Activated B cell treated with CpG ODN at 0.5 μM for 24 hours (primary cell): Measurements from ENCODE around the gene CDCP2. TPM values are rescaled to one million over a fixed set of nuclear protein-coding genes. Genes with fewer than 3 reads are reported as not detected.

Experiments
- ATAC-seq: fragments of 200-7000 bp; cut with Tn5 transposase; one replicate; pipeline ENCODE4 v1.10.0; 2021; ENCODE audit warnings: low read depth, mild to moderate bottlenecking, moderate library complexity
- CTCF ChIA-PET: fragments of 350-600 bp; sonication (Branson Sonifier 250); formaldehyde crosslinking; loops from one replicate; lab custom pipeline; 2021; ENCODE audit warnings: antibody characterized with exemption; lab: Charles Lee
- POLR2A ChIA-PET: fragments of 350-600 bp; sonication (Branson Sonifier 250); formaldehyde crosslinking; loops from one replicate; lab custom pipeline; 2021; ENCODE audit warnings: antibody characterized with exemption; lab: Charles Lee
- DNase-seq: peaks from one replicate; pipeline ENCODE4 v3.0.0; 2022
- H3K27ac Mint-ChIP-seq: one replicate; pipeline ENCODE4 v1.8.0; 2020; ENCODE audit warnings: mixed read lengths
- H3K27me3 Mint-ChIP-seq: one replicate; pipeline ENCODE4 v1.8.0; 2021; ENCODE audit warnings: mixed read lengths
- H3K36me3 Mint-ChIP-seq: one replicate; pipeline ENCODE4 v1.8.0; 2021; ENCODE audit warnings: low read depth, mixed read lengths
- H3K4me1 Mint-ChIP-seq: one replicate; pipeline ENCODE4 v1.8.0; 2021; ENCODE audit warnings: mixed read lengths
- H3K4me3 Mint-ChIP-seq: one replicate; pipeline ENCODE4 v1.8.0; 2020; ENCODE audit warnings: mild to moderate bottlenecking, mixed read lengths
- H3K9me3 Mint-ChIP-seq: one replicate; pipeline ENCODE4 v1.8.0; 2020; ENCODE audit warnings: mixed read lengths
- CTCF ChIP-seq: fragments of 200-600 bp; IDR thresholded peaks from one replicate; pipeline ENCODE4 v1.8.0; 2022; ENCODE audit warnings: antibody characterized with exemption, mild to moderate bottlenecking
- intact Hi-C: fragments of 100-400 bp; cut with micrococcal nuclease; formaldehyde crosslinking; loops from one replicate; pipeline ENCODE4 v1.15.1; 2024
- total RNA-seq: library from RNA; stranded (reverse); gene quantifications from 2 replicates; pipeline ENCODE4 v1.2.3, GENCODE V29; 2022

CDCP2 gene
- total RNA-seq, 1 donor from 2014 or later, result not detected

DNA sequence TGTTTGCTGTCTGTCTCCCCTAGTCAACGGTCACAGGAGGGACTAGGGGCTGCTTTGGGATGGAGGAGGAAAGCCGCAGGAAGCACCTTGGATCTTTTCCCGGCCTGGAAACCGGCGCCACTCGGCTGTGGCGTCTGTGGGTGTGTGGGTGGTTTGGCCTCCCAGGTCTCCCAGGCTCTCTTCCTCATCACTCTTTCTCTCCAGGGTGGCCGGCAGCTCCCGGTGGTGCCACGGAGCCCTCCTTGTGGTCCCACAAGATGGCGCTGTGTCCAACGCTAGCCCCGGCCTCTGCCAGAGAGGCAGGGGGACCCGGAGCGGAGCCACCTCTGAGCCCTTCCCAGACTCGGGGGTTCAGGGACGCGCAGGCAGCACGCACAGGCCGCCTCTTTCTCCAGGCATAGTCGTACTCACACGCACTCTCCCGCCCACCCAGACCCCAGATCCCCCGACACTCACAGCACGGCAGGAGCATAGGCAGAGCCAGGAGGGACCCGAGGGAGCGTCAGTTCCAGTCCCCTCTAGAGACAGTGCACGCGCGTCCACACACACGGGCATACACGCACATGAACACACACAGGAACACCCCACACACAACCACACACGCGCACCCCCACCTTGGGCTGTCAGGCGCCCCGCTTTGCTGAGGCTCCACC lies 31.2 kb downstream of the CDCP2 start:
- POLR2A ChIA-PET, result no interaction called here
- no peak overlapping the region for H3K4me3 Mint-ChIP-seq
- peaks cover 5% of the 10 kb centered on the region for H3K4me1 Mint-ChIP-seq
- DNase-seq (peak; percentile 37), ATAC-seq (peak; percentile 42)
- H3K27me3 Mint-ChIP-seq, result peaks cover 5% of the 10 kb centered on the region
- no peak for TF ChIP-seq CTCF
- H3K27ac Mint-ChIP-seq, result no peak overlapping the region
- no peaks in the 10 kb centered on the region for H3K36me3 Mint-ChIP-seq
- CTCF ChIA-PET, result interaction anchor here (1.0 kb wide), 1 partner anchor 368 kb away, joined by 4 read pairs; no protein-coding TSS in a partner anchor
- no peaks in the 10 kb centered on the region for H3K9me3 Mint-ChIP-seq
- intact Hi-C loops, result loop anchor here (1.0 to 5.0 kb wide), 2 partner anchors 286 to 368 kb away; partner anchors contain the start of gene SSBP3

DNA sequence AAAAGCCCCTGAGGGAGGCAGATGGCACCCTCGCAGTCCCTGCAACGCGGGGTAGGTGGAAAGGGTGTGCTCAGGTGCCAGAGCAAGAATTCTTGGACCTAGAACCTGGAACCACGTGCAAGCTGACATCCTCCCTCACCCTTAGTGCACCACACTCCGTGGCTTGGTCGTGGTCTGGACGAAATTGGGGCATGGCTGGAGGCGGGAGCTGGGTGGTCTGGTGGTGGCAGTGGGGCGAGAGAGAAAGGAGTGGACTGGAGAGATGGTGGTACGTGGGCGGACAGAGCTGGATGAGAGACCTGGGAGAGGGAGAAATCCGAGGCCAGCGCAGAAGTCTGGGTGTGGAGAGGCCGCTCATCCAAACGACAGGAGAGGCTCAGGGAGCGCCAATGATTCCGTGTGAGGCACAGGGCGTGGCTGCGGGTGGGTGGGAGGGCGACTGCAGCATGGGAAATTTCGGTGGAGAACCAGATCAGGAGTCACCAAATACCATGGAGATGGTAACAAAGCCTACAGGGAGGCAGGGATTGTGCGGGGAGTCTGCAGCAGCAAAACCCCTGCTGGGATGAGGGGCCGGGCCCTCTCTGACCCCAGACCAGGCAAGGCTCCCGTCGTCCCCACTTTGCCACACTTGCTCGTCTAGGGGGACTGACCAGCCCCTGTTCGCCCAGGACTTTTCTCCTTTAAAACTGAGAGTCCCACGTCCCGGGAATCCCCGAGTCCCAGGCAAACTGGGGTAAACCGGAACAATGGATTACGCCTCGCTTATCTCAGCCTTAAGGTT lies 31.9 kb downstream of the CDCP2 start:
- TF ChIP-seq CTCF, result no peak
- H3K9me3 Mint-ChIP-seq, result no peaks in the 10 kb centered on the region
- intact Hi-C loops, result loop anchor here (1.0 to 5.0 kb wide), 2 partner anchors 286 to 368 kb away; partner anchors contain the start of gene SSBP3
- CTCF ChIA-PET, result interaction anchor here (1.0 kb wide), 1 partner anchor 368 kb away, joined by 4 read pairs; no protein-coding TSS in a partner anchor
- H3K27ac Mint-ChIP-seq, result no peak overlapping the region
- H3K4me1 Mint-ChIP-seq, result peaks cover 5% of the 10 kb centered on the region
- POLR2A ChIA-PET, result no interaction called here
- ATAC-seq, result no peak
- no peak for DNase-seq
- H3K4me3 Mint-ChIP-seq, result no peak overlapping the region
- peaks cover 5% of the 10 kb centered on the region for H3K27me3 Mint-ChIP-seq
- H3K36me3 Mint-ChIP-seq, result no peaks in the 10 kb centered on the region

DNA sequence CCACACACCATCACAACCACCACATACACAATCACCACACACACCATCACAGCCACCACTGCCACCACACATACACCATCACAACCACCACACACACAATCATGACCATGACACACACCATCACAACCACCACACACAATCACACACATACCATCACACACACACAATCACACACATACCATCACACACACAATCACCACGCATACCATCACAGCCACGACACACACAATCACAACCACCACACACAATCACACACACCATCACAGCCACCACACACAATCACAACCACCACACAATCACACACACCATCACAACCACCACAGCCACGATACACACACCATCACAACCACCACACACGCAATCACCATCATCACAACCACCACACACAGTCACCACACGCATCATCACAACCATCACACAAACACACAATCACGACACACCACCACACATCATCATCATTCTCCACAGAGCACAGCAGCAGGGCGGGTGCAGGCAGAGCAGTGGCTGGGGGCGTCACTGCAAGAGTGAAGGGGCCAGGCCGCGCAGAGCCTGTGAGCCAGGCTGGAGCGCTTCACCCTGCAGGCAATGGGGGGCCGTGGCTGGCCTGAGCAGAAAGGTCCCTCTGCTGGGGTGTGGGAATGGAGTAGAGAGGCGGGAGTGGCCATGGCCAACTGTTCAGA lies 32.6 kb downstream of the CDCP2 start:
- Mint-ChIP-seq H3K27me3 (peaks cover 5% of the 10 kb centered on the region), H3K9me3 (no peaks in the 10 kb centered on the region), H3K4me3 (no peak overlapping the region), H3K36me3 (no peaks in the 10 kb centered on the region), H3K27ac (no peak overlapping the region), H3K4me1 (peaks cover 5% of the 10 kb centered on the region)
- no peak for ATAC-seq
- DNase-seq, result no peak
- intact Hi-C loops, result loop anchor here (5.0 kb wide), 1 partner anchor 287 kb away; the partner anchor contains the start of gene SSBP3
- ChIA-PET POLR2A (no interaction called here), CTCF (no interaction called here)
- no peak for TF ChIP-seq CTCF

DNA sequence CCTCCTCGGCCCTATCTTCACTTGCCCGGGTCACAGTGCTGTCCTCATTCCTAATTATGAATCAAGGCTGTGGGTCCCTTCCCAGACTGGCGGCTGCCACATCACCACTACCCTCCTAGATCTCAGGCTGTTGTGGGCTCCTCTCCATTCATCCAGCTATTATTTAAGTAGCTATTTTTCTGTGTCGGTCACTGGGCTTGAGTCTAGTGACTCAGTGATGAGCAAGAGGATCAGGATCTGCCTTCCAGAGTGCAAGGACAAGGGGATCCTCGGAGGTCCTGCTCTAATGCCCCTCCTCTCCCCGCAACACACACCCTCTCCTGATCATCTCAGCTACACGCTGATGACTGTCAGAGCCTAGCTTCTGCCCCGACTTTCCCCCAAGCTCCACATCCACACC lies 34.1 kb downstream of the CDCP2 start:
- H3K4me1 Mint-ChIP-seq, result peaks cover 5% of the 10 kb centered on the region
- POLR2A ChIA-PET, result no interaction called here
- H3K9me3 Mint-ChIP-seq, result no peaks in the 10 kb centered on the region
- intact Hi-C loops, result no loop called here
- H3K36me3 Mint-ChIP-seq, result no peaks in the 10 kb centered on the region
- H3K27ac Mint-ChIP-seq, result no peak overlapping the region
- no peak for TF ChIP-seq CTCF
- DNase-seq, result no peak
- H3K4me3 Mint-ChIP-seq, result no peak overlapping the region
- no peak for ATAC-seq
- CTCF ChIA-PET, result no interaction called here
- peaks cover 5% of the 10 kb centered on the region for H3K27me3 Mint-ChIP-seq
